Ishikawa (cell line): ENCODE results near the gene TANC1.

Source experiments
- CEBPB ChIP-seq: IDR thresholded peaks from 2 replicates; pipeline ENCODE4 v1.6.1; 2012
- CREB1 ChIP-seq: IDR thresholded peaks from 2 replicates; pipeline ENCODE4 v1.6.1; 2012; ENCODE audit warnings: low read depth
- EGR1 ChIP-seq: IDR thresholded peaks from 2 replicates; pipeline ENCODE4 v1.6.1; 2012
- EP300 ChIP-seq: IDR thresholded peaks from 2 replicates; pipeline ENCODE4 v1.6.1; 2012; ENCODE audit warnings: borderline replicate concordance
- FOXM1 ChIP-seq: IDR thresholded peaks from 2 replicates; pipeline ENCODE4 v1.6.1; 2012; ENCODE audit warnings: low read depth, borderline replicate concordance
- MAX ChIP-seq: IDR thresholded peaks from 2 replicates; pipeline ENCODE4 v1.6.1; 2012
- NFIC ChIP-seq: IDR thresholded peaks from 2 replicates; pipeline ENCODE4 v1.6.1; 2012
- RAD21 ChIP-seq: IDR thresholded peaks from 2 replicates; pipeline ENCODE4 v1.6.1; 2012; ENCODE audit warnings: low read depth
- REST ChIP-seq: IDR thresholded peaks from 2 replicates; pipeline ENCODE4 v1.6.1; 2012; ENCODE audit warnings: low read depth, mild to moderate bottlenecking
- TAF1 ChIP-seq: IDR thresholded peaks from 2 replicates; pipeline ENCODE4 v1.6.1; 2012; ENCODE audit warnings: low read depth, mild to moderate bottlenecking
- TCF12 ChIP-seq: IDR thresholded peaks from 2 replicates; pipeline ENCODE4 v1.6.1; 2012; ENCODE audit warnings: low read depth
- TEAD4 ChIP-seq: IDR thresholded peaks from 2 replicates; pipeline ENCODE4 v1.6.1; 2012
- USF1 ChIP-seq: IDR thresholded peaks from 2 replicates; pipeline ENCODE4 v1.6.1; 2012
- YY1 ChIP-seq: IDR thresholded peaks from 2 replicates; pipeline ENCODE4 v1.6.1; 2012; ENCODE audit warnings: low read depth
- ZBTB7A ChIP-seq: IDR thresholded peaks from 2 replicates; pipeline ENCODE4 v1.6.1; 2012; ENCODE audit warnings: low read depth

Gene TANC1

GRCh38 chr2:159224061-159224813 lies 255.8 kb downstream of the TANC1 start:
- TF ChIP-seq EP300 (no peak), NFIC (no peak), TCF12 (no peak), EGR1 (no peak), YY1 (no peak), RAD21 (no peak), FOXM1 (no peak), CEBPB (no peak), ZBTB7A (no peak), USF1 (no peak)

GRCh38 chr2:159225025-159226016 lies 256.9 kb downstream of the TANC1 start:
- no peak for TF ChIP-seq CEBPB
- no peak for TF ChIP-seq MAX
- 0 out of 2 replicates have a peak, but pooled peaks have one; percentile 3 for TF ChIP-seq FOXM1

- TF ChIP-seq FOXM1 (0 out of 2 replicates have a peak, but pooled peaks have one; percentile 8), NFIC (peak; percentile 71), EP300 (0 out of 2 replicates have a peak, but pooled peaks have one; percentile 37), USF1 (no peak), CEBPB (no peak), MAX (no peak; the same call in 1 of the 2 replicates), RAD21 (peak; percentile 5; the same call in 1 of the 2 replicates), TAF1 (no peak), CREB1 (peak; percentile 76), YY1 (0 out of 2 replicates have a peak, but pooled peaks have one; percentile 34)
These were observed 257.6 kb downstream of the TANC1 start for GRCh38 chr2:159226059-159226461.

DNA sequence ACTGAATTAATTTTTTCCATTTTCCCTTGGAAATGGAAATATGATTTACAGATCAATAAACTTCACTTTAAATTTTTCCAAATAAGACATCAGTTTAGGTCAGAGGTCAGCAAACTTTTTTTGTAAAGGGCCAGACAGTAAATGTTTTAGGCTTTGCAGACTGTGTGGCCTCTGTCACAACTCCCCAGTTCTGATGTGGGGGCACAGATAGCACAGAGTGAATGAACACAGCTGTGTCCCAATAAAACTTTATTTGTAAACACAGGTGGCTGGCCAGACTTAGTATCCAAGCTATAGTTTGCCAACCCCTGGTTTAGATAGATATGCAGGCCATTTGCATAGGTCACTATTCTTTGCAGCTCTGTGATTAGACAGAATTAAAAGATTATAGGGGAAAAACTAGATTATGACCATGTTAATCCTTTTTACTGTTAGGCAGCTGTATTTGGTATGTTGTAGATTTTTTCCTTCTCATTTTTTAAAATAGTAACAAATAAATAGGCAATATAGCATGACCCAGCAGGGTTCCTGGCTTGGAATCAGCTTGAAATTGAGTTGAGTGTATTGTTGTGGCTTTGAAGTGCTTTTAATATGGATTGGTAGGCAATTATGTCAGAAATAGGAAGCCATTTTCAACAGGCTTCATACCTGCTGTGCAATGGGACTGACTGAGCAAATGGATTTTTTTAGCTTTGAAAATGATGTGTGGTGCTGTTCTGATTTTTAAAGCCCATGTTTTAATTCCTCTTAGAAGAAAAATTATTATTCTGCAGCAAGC lies 258.4 kb downstream of the TANC1 start:
- TF ChIP-seq ZBTB7A (no peak), TAF1 (no peak), MAX (0 out of 2 replicates have a peak, but pooled peaks have one; percentile 18), RAD21 (no peak), FOXM1 (no peak), YY1 (peak; percentile 53; the same call in 1 of the 2 replicates), EP300 (peak; percentile 39; the same call in 1 of the 2 replicates), CEBPB (no peak), TCF12 (no peak), NFIC (peak; percentile 66; the same call in 1 of the 2 replicates), TEAD4 (peak; percentile 20; the same call in 1 of the 2 replicates), CREB1 (no peak), EGR1 (no peak)

DNA sequence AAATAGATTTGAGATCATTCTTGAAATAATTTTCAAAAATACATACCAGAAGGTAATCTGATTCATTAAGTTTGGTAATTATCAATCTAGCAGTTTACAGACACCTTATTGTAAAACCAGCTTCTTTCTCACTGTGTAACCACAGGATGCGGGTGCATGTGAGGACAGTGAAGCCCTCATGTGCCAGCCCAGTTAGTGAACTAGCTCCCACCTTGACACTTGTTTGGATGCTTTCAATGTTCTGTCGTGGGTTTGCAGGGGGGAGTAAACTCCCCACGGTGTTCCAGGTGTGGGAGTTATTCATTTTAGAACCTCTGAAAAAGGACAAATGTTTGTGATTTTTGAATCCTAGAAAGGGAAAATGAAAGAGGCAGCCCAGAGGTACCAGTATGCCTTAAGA lies 259.0 kb downstream of the TANC1 start:
- TF ChIP-seq REST (no peak), USF1 (no peak), MAX (no peak), EP300 (no peak), EGR1 (no peak), TCF12 (no peak), FOXM1 (no peak), YY1 (no peak), ZBTB7A (no peak), CEBPB (no peak), TAF1 (no peak), TEAD4 (no peak), CREB1 (no peak)
